Activated naive CD4-positive, alpha-beta T cell treated with Interleukin-2 at 50 U/mL for 16 hours (primary cell): ENCODE measurements around the gene ABCA7.

ENCODE experiments used
- DNase-seq: peaks from one replicate; pipeline ENCODE4 v3.0.0-alpha.2; 2020

ABCA7 gene

DNA sequence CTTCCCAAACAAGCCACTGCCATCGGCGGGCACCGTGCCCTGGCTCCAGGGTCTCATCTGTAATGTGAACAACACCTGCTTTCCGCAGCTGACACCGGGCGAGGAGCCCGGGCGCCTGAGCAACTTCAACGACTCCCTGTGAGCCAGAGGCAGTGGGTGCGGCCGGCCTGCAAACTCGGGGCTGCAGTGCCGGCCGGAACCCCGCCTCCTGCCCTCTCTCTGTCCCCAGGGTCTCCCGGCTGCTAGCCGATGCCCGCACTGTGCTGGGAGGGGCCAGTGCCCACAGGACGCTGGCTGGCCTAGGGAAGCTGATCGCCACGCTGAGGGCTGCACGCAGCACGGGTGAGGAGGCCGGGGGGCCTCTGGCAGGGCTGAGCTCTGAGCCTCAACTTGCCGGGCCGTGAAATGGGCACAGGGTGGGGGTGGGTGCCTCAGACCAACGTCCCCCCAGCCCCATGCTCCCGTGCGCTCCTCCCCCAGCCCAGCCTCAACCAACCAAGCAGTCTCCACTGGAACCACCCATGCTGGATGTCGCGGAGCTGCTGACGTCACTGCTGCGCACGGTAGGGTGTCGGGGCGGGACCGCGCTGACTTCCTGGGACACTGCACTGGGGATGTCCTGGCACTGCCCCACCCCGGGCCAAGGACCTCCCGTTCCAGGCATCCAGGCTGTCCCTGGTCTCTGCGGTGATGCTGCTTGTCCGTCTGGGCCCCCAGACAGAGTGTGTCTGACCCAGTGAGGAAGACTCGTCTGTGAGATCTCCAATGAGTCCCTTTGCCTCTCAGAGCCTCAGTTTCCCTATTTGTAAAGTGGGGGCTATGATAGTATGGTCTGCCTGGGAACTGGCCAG lies 2.2 kb downstream of the ABCA7 start:
- DNase-seq: no peak

DNA sequence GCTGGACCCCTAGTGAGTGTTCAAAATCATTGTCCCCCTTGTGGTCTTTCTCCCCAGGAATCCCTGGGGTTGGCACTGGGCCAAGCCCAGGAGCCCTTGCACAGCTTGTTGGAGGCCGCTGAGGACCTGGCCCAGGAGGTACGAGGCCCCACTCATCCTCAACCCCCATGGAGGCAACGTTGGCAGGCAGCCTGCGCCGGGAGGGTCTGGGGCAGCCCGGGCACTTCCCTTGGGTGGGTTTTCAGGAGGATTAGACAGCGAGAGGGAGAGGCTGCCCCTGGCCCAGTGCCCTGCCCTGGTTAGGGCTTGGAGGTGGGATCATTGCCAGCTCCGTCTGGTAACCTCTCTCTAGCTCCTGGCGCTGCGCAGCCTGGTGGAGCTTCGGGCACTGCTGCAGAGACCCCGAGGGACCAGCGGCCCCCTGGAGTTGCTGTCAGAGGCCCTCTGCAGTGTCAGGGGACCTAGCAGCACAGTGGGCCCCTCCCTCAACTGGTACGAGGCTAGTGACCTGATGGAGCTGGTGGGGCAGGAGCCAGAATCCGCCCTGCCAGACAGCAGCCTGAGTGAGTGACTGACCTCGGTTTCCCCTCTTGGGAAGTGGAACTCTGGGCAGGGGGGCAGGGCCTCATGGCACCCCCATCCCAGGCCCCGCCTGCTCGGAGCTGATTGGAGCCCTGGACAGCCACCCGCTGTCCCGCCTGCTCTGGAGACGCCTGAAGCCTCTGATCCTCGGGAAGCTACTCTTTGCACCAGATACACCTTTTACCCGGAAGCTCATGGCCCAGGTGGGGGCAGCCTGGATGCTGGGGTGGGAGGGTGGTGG lies 3.0 kb downstream of the ABCA7 start:
- no peak for DNase-seq

DNA sequence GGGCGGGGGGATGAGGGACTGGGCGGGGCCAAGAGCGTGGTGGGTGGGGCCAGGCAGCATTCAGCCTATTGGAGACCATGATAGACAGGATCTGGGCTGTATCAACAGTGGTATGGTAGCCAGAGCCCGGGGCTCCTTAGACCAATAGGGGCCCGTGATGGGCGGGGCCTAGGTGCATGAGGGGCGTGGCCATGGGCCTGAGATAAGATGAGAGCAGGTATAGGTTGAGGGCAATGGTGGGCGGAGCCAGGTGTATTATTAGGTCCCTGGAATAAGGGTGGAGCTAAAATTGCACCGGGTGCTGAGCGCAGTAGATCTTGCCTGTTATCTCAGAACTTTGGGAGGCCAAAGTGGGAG lies 5.3 kb downstream of the ABCA7 start:
- peak; percentile 66 for DNase-seq

DNA sequence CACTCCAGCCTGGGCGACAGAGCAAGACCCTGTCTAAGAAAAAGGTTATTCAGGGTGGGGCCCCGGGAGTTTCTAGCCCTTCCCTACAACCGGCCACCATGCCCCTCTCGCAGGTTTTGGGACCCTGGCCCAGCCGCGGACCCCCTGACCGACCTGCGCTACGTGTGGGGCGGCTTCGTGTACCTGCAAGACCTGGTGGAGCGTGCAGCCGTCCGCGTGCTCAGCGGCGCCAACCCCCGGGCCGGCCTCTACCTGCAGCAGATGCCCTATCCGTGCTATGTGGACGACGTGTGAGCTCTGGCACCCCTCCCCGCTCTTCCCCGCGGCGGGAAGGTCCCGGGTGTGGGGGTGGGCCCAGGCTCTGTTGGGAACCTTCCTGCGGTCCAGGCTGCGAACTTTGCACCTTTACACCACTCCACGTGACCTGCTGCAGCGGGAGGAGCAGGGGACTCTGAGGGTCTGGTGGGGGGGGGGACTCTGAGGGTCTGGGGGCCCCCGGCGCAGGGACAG lies 6.3 kb downstream of the ABCA7 start:
- DNase-seq: no peak

DNA sequence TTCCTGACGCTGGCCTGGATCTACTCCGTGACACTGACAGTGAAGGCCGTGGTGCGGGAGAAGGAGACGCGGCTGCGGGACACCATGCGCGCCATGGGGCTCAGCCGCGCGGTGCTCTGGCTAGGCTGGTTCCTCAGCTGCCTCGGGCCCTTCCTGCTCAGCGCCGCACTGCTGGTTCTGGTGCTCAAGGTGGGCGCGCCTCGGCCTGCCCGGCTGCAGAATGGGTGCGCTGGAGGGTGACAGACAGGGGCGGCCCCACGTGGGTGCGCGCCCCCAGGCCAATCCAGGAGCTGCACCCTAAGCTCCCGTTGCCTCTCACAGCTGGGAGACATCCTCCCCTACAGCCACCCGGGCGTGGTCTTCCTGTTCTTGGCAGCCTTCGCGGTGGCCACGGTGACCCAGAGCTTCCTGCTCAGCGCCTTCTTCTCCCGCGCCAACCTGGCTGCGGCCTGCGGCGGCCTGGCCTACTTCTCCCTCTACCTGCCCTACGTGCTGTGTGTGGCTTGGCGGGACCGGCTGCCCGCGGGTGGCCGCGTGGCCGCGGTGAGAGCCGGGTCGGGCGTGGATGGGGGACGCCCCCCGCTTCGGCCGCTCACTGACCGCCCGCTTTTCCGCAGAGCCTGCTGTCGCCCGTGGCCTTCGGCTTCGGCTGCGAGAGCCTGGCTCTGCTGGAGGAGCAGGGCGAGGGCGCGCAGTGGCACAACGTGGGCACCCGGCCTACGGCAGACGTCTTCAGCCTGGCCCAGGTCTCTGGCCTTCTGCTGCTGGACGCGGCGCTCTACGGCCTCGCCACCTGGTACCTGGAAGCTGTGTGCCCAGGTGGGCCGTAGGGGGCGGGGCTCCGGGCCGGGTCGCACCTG lies 7.2 kb downstream of the ABCA7 start:
- no peak for DNase-seq

DNA sequence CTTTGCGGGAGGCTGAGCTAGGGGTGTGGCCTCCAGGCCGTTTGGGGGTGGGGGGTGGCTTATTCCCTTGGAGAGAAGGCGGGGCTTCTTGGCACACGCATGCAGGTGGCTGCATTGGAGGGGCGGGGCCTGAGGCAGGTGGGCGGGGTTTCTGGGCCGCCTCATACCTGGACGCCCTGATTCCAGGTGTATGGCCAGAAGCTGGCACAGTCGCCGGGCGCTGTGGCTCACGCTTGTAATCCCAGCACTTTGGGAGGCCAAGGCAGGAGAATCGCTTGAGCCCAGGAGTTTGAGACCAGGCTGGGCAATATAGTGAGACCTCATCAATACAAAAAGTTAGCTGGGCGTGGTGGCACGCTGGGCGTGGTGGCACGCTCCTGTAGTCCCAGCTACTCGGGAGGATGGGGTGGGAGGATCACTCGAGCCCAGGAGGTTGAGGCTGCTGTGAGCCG lies 7.8 kb downstream of the ABCA7 start:
- no peak for DNase-seq

DNA sequence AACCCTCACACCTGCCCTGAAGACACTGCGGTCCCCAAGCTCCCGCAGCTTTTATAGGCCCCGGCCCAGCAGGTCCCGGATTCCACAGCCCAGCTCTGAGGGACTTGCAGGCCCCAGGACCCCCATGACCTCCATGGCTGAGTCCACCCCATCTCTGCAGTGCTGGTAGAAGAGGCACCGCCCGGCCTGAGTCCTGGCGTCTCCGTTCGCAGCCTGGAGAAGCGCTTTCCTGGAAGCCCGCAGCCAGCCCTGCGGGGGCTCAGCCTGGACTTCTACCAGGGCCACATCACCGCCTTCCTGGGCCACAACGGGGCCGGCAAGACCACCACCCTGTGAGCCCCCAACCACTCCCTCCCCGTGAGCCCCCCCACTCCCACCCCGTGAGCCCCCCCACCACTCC lies 9.2 kb downstream of the ABCA7 start:
- no peak for DNase-seq

DNA sequence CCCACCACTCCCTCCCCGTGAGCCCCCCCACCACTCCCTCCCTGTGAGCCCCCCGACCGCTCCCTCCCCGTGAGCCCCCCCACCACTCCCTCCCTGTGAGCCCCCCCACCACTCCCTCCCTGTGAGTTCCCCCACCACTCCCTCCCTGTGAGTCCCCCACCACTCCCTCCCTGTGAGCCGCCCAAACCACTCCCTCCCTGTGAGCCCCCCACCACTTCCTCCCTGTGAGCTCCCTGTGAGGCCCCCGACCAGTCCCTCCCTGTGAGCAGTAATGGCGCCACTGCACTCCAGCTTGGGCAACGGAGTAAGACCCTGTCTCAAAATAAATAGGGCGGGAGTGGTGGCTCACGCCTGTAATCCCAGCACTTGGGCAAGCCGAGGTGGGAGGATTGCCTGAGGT lies 9.9 kb downstream of the ABCA7 start:
- no peak for DNase-seq

DNA sequence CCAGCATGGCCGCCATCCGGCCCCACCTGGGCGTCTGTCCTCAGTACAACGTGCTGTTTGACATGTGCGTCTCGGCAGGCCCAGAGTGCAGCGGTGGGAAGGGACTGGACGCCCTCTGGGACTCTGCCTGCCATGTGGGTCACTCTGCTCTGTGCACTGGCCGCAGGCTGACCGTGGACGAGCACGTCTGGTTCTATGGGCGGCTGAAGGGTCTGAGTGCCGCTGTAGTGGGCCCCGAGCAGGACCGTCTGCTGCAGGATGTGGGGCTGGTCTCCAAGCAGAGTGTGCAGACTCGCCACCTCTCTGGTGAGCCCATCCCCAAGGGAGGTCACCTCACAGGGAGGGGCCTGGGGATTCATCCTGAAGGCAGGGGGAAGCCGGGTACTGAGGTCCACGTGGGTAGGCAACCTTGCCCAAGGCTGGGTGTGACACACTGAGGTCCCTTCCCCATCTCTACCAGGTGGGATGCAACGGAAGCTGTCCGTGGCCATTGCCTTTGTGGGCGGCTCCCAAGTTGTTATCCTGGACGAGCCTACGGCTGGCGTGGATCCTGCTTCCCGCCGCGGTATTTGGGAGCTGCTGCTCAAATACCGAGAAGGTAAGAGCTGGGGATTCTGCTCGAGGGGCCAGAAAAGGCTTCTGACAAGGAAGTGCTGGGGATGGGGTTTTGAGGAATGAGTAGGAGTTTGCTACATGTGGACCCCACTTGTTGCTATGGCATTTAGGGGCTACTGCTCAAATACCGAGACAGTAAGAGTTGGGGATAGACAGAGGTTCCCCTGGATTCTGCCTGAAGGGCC lies 11.3 kb downstream of the ABCA7 start:
- DNase-seq: no peak

DNA sequence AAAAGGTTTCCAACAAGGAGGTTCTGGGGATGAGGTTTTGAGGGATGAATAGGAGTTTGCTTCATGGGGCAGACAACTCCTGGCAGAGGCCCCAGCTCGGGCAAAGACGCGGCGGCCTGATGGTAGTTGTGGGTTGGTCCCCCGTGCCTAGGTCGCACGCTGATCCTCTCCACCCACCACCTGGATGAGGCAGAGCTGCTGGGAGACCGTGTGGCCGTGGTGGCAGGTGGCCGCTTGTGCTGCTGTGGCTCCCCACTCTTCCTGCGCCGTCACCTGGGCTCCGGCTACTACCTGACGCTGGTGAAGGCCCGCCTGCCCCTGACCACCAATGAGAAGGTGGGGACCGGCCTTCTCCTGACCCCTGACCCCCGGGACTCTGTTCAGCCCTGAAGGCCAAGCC lies 11.9 kb downstream of the ABCA7 start:
- DNase-seq: no peak

DNA sequence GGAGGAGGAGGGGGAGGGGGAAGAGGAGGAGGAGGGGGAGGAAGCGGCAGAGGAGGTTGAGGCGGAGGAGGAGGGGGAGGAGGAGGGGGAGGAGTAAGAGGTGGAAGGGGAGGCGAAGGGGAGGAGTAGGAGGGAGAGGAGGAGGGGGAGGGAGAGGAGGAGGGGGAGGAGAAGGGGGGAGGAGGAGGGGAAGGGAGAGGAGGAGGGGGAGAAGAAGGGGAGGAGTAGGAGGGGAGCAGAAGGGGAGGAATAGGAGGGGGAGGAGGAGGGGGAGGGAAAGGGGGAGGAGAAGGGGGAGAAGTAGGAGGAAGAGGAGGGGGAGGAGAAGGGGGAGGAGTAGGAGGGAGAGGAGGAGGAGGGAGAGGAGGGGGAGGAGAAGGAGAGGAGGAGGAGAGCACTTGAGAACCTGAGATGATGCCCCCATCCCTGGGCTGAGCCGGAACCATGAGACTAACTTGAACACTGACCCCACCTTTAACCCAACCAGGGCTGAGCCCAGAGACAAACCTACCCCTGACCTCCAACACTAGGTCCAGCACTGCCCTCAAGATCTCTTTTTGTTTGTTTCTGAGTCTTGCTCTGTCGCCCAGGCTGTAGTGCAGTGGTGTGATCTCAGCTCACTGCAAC lies 12.6 kb downstream of the ABCA7 start:
- no peak for DNase-seq

DNA sequence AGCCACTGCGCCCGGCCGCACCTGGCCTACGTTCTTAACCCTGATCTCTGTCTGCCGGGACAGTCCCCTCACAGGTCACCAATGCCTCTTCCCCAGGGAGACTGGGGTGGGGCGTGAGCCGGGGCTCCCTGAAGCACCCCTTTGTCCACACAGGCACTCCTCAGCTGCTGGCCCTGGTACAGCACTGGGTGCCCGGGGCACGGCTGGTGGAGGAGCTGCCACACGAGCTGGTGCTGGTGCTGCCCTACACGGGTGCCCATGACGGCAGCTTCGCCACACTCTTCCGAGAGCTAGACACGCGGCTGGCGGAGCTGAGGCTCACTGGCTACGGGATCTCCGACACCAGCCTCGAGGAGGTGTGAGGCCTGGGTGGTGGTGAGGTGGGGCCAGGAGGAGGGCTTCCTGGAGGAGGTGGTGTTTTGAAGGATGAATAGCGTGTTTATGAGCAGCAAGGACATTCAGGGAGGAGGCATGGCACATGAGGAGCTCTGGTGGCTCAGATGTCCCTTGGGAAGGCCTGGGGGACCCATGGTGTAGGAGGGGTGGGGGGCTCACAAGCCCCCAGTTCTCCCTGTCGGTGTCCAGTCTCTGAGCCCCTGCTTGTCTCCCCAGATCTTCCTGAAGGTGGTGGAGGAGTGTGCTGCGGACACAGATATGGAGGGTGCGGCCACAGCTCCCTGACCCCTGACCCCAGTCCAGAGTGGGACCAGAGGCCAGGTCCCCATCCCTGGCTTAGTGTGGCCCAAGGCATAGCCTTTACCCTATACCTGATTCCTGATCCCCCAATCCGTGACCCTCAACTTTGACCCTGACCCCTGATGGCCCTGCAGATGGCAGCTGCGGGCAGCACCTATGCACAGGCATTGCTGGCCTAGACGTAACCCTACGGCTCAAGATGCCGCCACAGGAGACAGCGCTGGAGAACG lies 13.5 kb downstream of the ABCA7 start:
- no peak for DNase-seq

DNA sequence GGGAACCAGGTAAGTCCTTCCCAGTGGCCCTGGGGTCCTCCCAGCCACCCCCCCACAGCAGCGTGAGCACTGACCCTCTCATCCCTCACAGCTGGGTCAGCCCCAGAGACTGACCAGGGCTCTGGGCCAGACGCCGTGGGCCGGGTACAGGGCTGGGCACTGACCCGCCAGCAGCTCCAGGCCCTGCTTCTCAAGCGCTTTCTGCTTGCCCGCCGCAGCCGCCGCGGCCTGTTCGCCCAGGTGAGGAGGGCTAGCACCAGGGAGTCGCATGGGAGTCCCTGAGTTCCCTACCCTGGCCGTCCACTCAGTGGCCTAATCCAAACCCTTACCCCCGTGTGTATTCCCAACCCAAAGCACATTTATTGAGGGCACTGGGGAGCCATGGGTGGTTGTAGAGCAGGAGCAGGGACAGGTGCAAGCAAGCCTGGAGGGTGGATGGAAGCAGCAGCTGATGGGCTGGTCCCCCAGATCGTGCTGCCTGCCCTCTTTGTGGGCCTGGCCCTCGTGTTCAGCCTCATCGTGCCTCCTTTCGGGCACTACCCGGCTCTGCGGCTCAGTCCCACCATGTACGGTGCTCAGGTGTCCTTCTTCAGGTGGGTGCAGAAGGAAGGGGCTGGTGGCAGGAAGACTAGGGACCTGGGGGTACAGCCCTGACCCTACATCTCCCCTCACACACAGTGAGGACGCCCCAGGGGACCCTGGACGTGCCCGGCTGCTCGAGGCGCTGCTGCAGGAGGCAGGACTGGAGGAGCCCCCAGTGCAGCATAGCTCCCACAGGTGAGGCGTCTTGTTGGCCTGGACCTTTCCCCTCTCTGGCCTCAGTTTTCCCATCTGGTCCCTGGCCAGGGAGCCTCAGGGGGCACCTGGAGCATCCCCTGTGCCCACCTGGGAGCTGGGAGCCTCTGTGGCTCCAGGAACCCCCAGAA lies 14.5 kb downstream of the ABCA7 start:
- no peak for DNase-seq

DNA sequence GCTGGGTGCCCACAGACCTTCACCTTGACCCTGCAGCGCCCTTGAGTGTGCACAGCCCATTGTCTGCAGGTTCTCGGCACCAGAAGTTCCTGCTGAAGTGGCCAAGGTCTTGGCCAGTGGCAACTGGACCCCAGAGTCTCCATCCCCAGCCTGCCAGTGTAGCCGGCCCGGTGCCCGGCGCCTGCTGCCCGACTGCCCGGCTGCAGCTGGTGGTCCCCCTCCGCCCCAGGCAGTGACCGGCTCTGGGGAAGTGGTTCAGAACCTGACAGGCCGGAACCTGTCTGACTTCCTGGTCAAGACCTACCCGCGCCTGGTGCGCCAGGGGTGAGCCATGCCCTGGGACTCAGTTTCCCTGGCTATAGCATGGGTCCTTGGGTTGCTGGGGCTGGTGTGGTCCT lies 15.1 kb downstream of the ABCA7 start:
- no peak for DNase-seq

DNA sequence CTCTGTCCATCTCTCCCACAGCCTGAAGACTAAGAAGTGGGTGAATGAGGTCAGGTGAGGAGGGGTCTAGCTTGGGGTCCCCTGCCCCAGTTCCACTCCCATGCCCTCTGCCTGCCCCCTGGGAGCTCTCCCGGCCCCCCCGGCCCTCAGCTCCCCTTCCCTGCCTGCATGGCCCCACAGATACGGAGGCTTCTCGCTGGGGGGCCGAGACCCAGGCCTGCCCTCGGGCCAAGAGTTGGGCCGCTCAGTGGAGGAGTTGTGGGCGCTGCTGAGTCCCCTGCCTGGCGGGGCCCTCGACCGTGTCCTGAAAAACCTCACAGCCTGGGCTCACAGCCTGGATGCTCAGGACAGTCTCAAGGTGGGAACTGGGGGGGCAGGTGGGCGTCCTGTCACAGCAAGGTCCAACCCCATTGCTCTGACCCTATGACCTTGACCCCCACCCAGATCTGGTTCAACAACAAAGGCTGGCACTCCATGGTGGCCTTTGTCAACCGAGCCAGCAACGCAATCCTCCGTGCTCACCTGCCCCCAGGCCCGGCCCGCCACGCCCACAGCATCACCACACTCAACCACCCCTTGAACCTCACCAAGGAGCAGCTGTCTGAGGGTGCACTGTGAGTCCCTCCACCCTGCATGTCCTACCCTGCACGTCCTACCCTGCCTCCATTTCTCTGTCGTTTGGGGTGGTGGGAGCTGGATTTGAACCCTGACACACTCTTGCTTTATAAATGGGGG lies 16.1 kb downstream of the ABCA7 start:
- DNase-seq: no peak

DNA sequence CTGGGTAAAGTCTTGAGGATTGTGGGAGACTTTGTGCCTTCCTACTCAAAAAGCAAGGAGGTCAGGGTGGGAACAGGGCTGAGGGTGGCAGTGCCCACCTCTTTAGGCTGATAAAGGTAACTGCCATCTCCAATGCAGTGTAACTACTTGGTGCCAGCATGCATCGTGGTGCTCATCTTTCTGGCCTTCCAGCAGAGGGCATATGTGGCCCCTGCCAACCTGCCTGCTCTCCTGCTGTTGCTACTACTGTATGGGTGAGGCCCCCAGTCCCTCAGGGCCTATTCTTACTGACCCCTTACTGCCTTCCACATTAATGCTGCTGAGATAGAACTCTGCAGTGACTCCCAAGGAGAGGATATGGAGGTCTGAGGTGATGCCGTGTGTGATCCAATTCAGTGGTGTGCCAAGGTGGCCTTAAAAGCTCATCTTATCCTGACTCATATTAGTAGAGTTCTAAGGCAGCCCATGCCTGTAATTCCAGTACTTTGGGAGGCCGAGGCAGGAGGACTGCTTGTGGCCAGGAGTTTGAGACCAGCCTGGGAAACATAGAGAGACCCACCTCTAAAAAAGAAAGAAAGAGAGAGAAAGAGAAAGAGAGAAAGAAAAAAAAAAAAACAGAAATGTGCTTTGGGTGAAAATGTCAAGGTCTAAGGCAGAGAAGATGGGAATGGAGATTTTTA lies 17.4 kb downstream of the ABCA7 start:
- DNase-seq: peak; percentile 58

DNA sequence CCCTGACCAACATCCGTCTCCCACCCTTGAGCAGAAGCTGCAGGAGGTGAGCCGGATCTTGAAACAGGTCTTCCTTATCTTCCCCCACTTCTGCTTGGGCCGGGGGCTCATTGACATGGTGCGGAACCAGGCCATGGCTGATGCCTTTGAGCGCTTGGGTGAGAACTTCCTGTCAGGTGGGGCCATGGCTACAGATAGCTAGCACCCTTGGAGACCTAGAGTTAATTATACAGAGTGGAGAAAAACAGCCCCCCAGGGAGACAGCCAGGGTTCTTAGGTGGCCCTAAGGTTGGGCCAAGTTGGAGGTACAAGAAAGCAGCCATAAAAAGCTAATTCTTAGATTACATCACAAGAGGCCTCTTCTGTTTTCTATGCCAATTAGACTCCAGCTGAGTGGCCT lies 18.2 kb downstream of the ABCA7 start:
- no peak for DNase-seq

DNA sequence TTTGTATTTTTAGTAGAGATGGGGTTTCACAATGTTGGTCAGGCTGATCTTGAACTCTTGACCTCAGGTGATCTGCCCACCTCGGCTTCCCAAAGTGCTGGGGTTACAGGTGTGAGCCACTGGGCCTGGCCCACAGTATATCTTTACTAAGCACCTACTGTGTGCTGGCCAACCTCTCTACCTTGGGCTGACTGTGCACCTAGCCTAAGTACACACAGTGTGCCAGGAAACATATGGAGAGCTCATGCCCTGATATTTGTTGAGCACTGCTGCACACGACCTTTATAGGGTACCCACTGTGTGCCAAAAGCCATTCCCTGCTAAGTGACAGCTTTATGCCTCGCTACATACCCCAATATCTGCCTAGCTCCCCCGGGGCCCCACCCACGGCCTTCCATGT lies 20.8 kb downstream of the ABCA7 start:
- DNase-seq: no peak
